ENCODE data around the gene SLAMF1.

SLAMF1 gene

DNA sequence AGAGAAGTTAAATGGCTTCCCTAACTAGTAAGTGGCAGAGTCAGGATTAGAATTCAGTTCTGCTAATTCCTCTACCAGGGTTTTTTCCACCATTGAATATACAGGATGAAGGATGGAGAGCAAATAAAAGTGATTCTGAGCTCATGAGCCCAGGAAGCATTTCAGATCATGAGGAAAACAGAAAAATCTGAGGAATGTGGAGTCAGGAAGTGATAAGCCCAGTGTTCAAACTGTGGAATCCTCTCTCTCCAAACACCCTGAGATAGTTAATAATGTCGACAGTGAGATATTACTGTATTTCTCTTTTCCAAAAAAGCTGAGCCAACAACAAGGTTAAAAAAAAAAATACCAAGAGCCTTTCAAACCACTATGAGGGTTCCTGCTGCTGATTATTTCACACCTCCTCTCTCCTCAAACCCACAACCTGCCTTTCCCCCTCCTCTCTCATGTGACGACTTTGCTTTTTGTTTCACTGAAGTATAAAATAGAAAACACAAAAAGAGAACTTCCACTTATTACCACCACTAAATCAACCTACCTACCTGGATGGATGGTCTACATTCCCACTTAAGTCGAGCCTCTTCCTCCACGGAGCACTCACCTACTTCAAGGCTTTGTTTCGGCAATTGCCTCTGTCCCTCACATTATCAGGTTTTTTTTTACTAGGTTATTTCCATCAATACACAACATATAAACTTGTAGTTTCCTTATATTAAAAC is 8.9 kb downstream of the SLAMF1 start:
- H3K27ac ChIP-seq (ENCODE audit: low read depth, low read length), result no peak overlapping the region; the same call in 1 of the 2 replicates
- 86% methylated on average over 5 of the region's 5 CpGs for WGBS

DNA sequence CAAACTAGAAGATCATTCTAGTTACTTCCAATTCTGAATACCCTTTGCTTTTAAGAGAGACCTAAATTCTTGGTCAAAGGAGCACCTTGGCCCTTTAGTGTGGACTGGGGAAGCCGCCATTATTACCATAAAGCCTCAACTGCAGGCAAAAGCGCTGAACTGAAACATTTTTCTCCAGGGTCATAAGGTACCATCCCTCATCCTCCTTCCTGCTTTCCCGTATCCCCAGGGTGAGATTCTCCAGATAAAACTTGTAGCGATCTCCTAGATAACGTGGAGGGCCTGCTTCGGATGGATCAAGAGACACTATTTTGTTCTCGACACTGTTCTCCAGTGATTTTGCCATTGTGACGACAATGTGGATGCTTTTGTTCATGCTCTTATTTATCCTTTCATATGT is 9.8 kb downstream of the SLAMF1 start:
- H3K27ac ChIP-seq (ENCODE audit: low read depth, low read length), result peak overlapping the region; percentile 30; the same call in 1 of the 2 replicates
- 94% methylated on average over 8 of the region's 8 CpGs for WGBS
- no peak overlapping the region for H3K9ac ChIP-seq (ENCODE audit: low read depth, low read length)
- H3K36me3 ChIP-seq (ENCODE audit: insufficient read depth, low read length), result no peaks in the 10 kb centered on the region
- H3K4me3 ChIP-seq (ENCODE audit: low read length), result no peak overlapping the region
- H3K4me1 ChIP-seq (ENCODE audit: insufficient read depth, low read length), result peaks cover 6% of the 10 kb centered on the region; the same call in 1 of the 2 replicates
- no peaks in the 10 kb centered on the region for H3K27me3 ChIP-seq (ENCODE audit: insufficient read depth, low read length)
- no peaks in the 10 kb centered on the region for H3K9me3 ChIP-seq (ENCODE audit: insufficient read depth, low read depth, low read length)

More for the DNA sequence above, 8.9 kb downstream of the SLAMF1 start:
- H3K4me3 ChIP-seq (ENCODE audit: low read length), result no peak overlapping the region
- no peak overlapping the region for H3K9ac ChIP-seq (ENCODE audit: low read depth, low read length)
- H3K36me3 ChIP-seq (ENCODE audit: insufficient read depth, low read length), result no peaks in the 10 kb centered on the region
- no peaks in the 10 kb centered on the region for H3K9me3 ChIP-seq (ENCODE audit: insufficient read depth, low read depth, low read length)
- peaks cover 6% of the 10 kb centered on the region; the same call in 1 of the 2 replicates for H3K4me1 ChIP-seq (ENCODE audit: insufficient read depth, low read length)
- H3K27me3 ChIP-seq (ENCODE audit: insufficient read depth, low read length), result no peaks in the 10 kb centered on the region

DNA sequence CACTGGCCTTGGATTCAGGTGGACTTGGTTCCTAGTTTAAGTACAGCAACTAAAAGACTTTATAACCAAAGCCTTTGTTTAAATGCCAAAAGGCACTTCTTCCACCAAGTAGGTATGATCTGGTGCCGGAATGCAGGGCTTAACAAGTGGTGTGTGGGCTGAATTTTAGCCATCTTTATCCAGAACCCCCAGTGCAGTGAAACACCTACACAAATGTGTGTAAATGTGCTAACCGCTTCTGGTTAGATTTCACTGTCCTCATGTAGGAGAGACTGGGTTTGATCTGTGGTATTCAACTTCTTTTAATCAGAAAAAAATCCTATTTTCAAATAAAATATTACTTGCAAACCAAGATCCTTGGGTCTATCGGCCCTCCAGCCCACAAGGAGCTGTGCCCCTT is 10.3 kb downstream of the SLAMF1 start:
- Histone ChIP-seq H3K9me3 (ENCODE audit: insufficient read depth, low read depth, low read length) (no peaks in the 10 kb centered on the region), H3K27ac (ENCODE audit: low read depth, low read length) (peak overlapping the region; percentile 10; the same call in 1 of the 2 replicates), H3K4me3 (ENCODE audit: low read length) (no peak overlapping the region), H3K9ac (ENCODE audit: low read depth, low read length) (no peak overlapping the region), H3K4me1 (ENCODE audit: insufficient read depth, low read length) (peaks cover 6% of the 10 kb centered on the region; the same call in 1 of the 2 replicates), H3K27me3 (ENCODE audit: insufficient read depth, low read length) (no peaks in the 10 kb centered on the region), H3K36me3 (ENCODE audit: insufficient read depth, low read length) (no peaks in the 10 kb centered on the region)
- WGBS, result 72% methylated on average over 2 of the region's 3 CpGs

DNA sequence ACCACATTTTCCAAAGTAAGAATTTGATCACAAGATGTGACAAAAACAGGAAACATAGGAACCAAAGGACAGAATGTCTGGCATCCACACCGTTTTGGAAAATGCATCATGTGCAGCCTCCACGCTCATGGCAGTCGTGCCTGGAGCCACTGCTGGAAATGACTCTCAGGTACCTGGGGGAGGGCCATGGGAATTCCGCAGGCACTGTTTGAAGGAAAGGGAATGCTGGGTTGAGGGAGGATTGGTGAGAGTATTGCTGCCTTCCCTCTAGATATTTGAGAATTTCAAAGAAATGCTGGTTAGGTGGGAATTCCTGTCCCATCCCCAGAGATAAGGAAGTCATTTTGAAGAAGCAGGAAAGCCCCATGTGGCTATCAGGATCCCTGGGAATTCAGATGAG is 10.8 kb downstream of the SLAMF1 start:
- WGBS, result 73% methylated on average over 4 of the region's 4 CpGs
- Histone ChIP-seq H3K27me3 (ENCODE audit: insufficient read depth, low read length) (no peaks in the 10 kb centered on the region), H3K9ac (ENCODE audit: low read depth, low read length) (no peak overlapping the region), H3K4me3 (ENCODE audit: low read length) (no peak overlapping the region), H3K36me3 (ENCODE audit: insufficient read depth, low read length) (no peaks in the 10 kb centered on the region), H3K4me1 (ENCODE audit: insufficient read depth, low read length) (peaks cover 6% of the 10 kb centered on the region; the same call in 1 of the 2 replicates), H3K27ac (ENCODE audit: low read depth, low read length) (peak overlapping the region; percentile 10; the same call in 1 of the 2 replicates), H3K9me3 (ENCODE audit: insufficient read depth, low read depth, low read length) (no peaks in the 10 kb centered on the region)

DNA sequence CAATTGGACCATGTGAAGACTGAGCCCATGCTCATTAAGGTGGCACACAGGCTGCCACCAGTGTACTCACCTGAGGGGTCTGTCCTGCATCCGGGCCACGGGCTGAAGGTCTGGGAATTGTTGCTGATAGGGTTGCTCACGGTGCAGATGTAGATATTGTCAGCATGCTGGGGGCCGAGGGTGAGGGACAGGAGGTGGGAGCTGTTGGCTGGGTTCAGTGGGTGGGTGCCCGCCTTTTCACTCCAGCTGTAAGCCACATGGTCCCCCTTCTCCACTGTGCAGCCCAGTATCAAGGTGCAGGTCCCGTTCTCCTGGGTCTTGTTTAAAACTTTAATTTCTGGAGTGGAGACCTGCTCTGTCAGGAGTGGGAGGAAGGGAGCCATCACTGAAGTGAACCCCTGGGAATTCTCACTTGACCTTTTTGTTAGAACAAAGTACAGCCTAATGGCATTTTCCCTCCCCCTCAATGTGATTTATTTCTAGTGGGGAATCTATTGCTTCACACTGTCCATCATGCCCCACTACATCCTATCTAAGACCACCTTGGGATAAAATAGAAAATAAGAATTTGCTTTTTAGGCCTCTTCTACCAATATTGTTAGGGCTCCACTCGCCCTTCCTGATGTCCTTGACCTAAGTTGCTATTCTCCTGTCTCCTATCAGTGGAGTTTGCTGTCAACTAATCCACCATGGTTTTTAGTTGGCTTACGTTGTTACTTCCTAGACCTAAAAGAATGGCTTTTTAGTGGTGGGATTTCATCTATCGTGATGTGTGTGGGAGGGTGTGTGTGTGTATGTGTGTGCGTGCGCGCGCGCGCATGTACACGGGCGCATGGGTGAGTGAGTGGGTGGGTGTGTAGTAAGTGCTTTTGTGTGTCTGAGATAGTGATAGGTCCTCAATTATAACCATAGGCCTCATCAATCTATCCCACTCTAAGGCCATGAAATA is 12.0 kb downstream of the SLAMF1 start:
- Histone ChIP-seq H3K36me3 (ENCODE audit: insufficient read depth, low read length) (no peaks in the 10 kb centered on the region), H3K4me3 (ENCODE audit: low read length) (no peak overlapping the region), H3K27ac (ENCODE audit: low read depth, low read length) (no peak overlapping the region), H3K9me3 (ENCODE audit: insufficient read depth, low read depth, low read length) (no peaks in the 10 kb centered on the region), H3K4me1 (ENCODE audit: insufficient read depth, low read length) (peaks cover 6% of the 10 kb centered on the region; the same call in 1 of the 2 replicates), H3K27me3 (ENCODE audit: insufficient read depth, low read length) (no peaks in the 10 kb centered on the region), H3K9ac (ENCODE audit: low read depth, low read length) (no peak overlapping the region)
- 92% methylated on average over 17 of the region's 17 CpGs for WGBS

DNA sequence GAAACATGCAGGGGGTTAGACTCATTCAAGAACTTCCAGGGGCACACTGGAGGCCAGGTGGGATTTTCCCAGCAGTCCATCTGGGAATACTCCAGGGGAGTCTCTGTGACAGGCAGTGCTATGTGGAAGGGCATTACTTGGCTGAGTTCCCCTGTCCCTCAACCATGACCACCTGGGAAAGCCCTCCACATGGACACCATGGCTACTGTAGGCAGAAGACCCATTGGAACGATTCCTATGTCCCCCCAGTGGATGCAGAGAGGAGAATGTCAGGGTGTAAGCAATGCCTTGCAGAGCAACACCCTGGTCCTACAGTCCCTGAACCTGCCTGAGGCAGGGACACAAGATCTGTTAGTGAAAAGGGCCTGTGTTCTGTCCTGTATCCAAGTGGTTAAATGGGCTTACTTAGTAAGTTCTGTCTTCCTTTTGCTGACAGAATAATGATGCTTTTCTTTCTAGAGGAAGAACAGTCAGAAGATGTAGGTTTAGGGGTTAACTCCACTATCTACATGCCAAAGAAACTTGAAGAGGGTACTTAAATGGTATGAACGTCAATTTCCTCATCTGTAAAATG is 13.4 kb downstream of the SLAMF1 start:
- Histone ChIP-seq H3K9ac (ENCODE audit: low read depth, low read length) (no peak overlapping the region), H3K27ac (ENCODE audit: low read depth, low read length) (no peak overlapping the region), H3K4me3 (ENCODE audit: low read length) (no peak overlapping the region), H3K4me1 (ENCODE audit: insufficient read depth, low read length) (peaks cover 6% of the 10 kb centered on the region; the same call in 1 of the 2 replicates), H3K9me3 (ENCODE audit: insufficient read depth, low read depth, low read length) (no peaks in the 10 kb centered on the region), H3K27me3 (ENCODE audit: insufficient read depth, low read length) (no peaks in the 10 kb centered on the region), H3K36me3 (ENCODE audit: insufficient read depth, low read length) (no peaks in the 10 kb centered on the region)
- 85% methylated on average over 1 of the region's 2 CpGs for WGBS

DNA sequence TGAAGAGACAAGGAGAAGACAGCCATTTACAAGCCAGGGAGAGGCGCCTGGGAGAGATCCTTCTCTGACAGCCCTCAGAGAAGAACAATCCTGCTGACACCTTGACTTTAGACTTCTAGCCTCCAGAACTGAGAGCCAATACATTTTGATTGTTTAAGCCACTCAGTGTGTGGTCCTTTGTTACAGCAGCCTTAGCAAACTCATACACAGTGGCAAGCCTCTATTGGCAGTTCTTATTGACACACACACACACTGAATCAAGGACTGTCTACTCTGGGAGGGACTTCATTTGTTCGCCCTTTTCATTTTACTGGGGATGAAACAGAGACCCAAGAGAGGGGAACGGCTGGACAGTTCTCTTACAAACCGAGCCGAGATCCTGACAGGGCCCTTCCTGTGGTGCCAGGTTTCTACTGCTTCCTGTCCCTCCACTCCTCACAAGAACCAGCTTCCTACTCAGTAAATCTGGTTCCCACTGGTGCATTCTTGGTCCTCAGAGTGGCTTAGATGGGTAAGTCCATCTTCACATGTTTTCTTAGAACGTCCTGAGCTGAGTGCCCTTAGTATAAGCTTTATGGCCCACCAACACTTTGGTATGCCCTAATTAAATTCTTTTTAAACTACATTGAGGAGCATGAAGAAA is 14.7 kb downstream of the SLAMF1 start:
- WGBS, result 86% methylated on average over 6 of the region's 6 CpGs
- no peak overlapping the region for H3K9ac ChIP-seq (ENCODE audit: low read depth, low read length)

DNA sequence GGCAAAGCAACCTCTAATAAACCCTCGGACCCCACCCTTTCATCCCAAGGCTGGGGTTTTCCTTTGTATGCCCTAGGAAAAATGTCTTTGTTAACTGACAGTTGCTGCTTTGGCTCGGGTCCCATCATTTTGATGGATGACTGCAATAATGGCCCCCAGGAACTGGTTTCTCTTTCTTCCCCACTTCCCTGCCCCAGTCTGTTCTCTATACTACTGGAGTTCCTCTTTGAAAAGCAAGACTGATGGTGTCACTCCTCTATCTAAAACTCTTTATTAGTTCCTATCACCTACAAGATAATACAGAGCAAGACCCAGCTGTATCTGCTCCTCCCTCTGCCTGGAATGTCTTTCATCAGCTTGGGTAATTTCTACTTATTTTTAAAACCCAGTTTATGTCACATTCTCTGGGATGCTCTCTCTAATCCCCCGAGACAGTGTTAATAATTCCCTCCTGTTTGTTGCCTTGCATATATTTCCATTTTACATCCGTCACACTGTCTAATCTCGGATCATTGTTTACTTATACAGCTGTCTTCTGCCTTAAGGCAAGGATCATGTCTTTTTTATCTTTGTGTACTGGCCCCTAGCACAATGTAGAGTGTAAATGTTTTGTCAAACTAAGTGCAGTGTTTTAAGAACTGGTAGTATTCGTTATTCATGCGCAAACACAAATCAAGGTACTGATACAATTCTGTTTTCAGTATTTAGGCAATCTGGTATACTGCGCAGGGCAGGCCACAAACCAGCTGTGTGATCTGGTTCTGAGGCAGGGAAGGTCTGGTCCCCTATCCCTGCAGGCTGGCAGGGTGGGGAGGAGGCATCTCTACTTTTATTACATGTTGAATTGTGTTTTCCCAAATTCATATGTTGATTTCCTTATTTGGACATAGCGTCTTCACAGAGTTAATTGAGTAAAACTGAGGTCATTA is 16.1 kb downstream of the SLAMF1 start:
- WGBS, result 86% methylated on average over 9 of the region's 9 CpGs
- no peaks in the 10 kb centered on the region for H3K4me1 ChIP-seq (ENCODE audit: insufficient read depth, low read length)
- H3K27me3 ChIP-seq (ENCODE audit: insufficient read depth, low read length), result no peaks in the 10 kb centered on the region
- H3K36me3 ChIP-seq (ENCODE audit: insufficient read depth, low read length), result no peaks in the 10 kb centered on the region
- H3K4me3 ChIP-seq (ENCODE audit: low read length), result no peak overlapping the region
- no peak overlapping the region; the same call in 1 of the 2 replicates for H3K27ac ChIP-seq (ENCODE audit: low read depth, low read length)
- no peak overlapping the region for H3K9ac ChIP-seq (ENCODE audit: low read depth, low read length)
- no peaks in the 10 kb centered on the region for H3K9me3 ChIP-seq (ENCODE audit: insufficient read depth, low read depth, low read length)

More for the DNA sequence above, 14.7 kb downstream of the SLAMF1 start:
- H3K27ac ChIP-seq (ENCODE audit: low read depth, low read length), result no peak overlapping the region
- no peak overlapping the region for H3K4me3 ChIP-seq (ENCODE audit: low read length)
- no peaks in the 10 kb centered on the region for H3K4me1 ChIP-seq (ENCODE audit: insufficient read depth, low read length)
- H3K36me3 ChIP-seq (ENCODE audit: insufficient read depth, low read length), result no peaks in the 10 kb centered on the region
- no peaks in the 10 kb centered on the region for H3K27me3 ChIP-seq (ENCODE audit: insufficient read depth, low read length)
- H3K9me3 ChIP-seq (ENCODE audit: insufficient read depth, low read depth, low read length), result no peaks in the 10 kb centered on the region

DNA sequence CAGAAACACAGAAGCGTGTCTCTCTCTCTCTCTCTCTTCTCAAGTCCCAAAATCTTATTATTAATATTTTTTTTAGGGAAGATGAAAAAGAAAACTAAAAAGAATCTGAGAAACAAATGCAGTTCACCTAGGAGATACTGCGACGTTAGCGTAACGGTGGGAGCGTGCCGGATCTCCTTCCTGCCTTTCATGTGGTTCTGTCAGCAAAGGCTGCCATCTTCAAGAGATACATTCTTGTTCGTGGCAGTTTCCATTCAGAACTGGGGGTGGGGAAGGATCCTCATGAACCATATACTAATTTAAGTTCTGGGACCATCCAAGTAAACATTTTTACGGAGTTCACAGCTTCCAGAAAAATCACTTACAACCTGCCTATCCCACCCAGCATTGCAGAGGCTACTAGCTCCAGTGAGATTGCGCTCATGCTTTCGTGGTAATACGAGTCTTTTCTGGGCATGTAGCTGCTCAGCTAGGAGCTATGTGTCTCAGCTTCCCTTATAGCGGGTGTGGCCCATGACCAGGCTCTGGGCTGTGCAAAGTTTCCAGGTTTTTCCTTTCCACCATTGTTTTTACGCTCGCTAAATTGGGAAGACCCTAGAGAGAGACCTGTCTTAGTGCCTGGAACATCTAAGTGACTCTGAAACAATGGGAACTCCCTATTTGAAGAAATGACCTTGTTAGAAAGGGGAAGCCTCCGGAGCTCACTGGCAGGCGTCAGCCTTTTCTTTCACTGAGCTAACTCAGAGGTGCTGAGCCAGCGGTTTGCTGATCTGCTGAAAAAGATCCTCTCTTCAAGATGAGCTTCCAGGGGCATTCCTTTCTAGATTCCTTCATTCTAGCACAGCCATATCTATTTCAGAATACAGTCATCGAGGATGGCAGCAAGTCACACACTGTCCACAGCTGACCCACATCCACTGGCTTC is 17.3 kb downstream of the SLAMF1 start:
- Histone ChIP-seq H3K9me3 (ENCODE audit: insufficient read depth, low read depth, low read length) (no peaks in the 10 kb centered on the region), H3K4me3 (ENCODE audit: low read length) (no peak overlapping the region), H3K4me1 (ENCODE audit: insufficient read depth, low read length) (no peaks in the 10 kb centered on the region), H3K9ac (ENCODE audit: low read depth, low read length) (no peak overlapping the region), H3K27ac (ENCODE audit: low read depth, low read length) (no peak overlapping the region; the same call in 1 of the 2 replicates), H3K36me3 (ENCODE audit: insufficient read depth, low read length) (no peaks in the 10 kb centered on the region), H3K27me3 (ENCODE audit: insufficient read depth, low read length) (no peaks in the 10 kb centered on the region)
- 89% methylated on average over 18 of the region's 19 CpGs for WGBS

Data from HUES64 (cell line).